ENCODE measurements around the gene ZNF580.

DNA sequence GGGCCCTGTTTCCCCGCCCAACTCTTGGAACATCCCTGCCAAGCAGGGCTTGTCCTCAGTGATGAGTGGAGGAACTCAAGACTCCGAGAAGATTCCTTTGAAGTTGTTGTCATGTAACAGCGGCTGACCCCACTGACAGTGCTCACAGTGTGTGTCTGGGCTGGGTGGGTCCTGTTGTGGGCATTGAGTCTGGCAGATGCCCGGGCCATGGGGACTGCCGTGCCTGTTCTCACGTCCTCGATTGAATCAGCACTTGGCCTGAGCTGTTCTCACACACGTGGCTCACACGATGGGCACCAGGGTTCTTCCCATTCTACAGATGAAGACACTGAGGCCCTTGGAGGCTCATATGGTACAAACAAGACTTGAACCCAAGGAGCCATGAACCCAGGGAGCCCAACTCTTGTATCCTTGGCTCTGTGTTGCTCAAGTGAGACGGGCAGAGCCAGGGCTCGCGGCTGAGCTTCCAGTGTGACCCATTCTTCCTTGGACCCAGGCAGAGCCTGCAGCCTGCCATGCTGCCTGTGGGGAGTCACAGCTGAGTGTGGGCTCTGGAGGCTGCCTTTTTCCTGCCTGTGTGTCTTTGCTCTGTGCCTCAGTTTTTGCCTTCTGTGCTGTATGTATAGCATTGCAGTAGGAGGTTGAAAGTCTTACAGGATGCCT lies 25.7 kb downstream of the ZNF580 start:
- TF ChIP-seq, protein P1, sequence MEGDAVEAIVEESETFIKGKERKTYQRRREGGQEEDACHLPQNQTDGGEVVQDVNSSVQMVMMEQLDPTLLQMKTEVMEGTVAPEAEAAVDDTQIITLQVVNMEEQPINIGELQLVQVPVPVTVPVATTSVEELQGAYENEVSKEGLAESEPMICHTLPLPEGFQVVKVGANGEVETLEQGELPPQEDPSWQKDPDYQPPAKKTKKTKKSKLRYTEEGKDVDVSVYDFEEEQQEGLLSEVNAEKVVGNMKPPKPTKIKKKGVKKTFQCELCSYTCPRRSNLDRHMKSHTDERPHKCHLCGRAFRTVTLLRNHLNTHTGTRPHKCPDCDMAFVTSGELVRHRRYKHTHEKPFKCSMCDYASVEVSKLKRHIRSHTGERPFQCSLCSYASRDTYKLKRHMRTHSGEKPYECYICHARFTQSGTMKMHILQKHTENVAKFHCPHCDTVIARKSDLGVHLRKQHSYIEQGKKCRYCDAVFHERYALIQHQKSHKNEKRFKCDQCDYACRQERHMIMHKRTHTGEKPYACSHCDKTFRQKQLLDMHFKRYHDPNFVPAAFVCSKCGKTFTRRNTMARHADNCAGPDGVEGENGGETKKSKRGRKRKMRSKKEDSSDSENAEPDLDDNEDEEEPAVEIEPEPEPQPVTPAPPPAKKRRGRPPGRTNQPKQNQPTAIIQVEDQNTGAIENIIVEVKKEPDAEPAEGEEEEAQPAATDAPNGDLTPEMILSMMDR (IDR thresholded peaks at IDR 0.05) = no peak
- TF ChIP-seq POLR2AphosphoS5 (IDR thresholded peaks at IDR 0.05) = no peak

Data from prostate gland (tissue), 2 donors.